ENCODE results near the gene HPN.

HPN gene

GRCh38 chr19:35104361-35104760 lies 62.8 kb downstream of the HPN start:
- no peak overlapping the region for H3K4me3 ChIP-seq (ENCODE audit: low read depth, low read length)
- TF ChIP-seq CTCF (IDR thresholded peaks at IDR 0.05; ENCODE audit: borderline replicate concordance, insufficient read depth, low read depth, low read length): no peak

- TF ChIP-seq CTCF (IDR thresholded peaks at IDR 0.05; ENCODE audit: borderline replicate concordance, insufficient read depth, low read depth, low read length): no peak
- no peak overlapping the region for H3K4me3 ChIP-seq (ENCODE audit: low read depth, low read length)
These were observed 63.5 kb downstream of the HPN start for GRCh38 chr19:35105047-35105410.

GRCh38 chr19:35105411-35106290 lies 64.1 kb downstream of the HPN start:
- no peak for TF ChIP-seq CTCF (IDR thresholded peaks at IDR 0.05; ENCODE audit: borderline replicate concordance, insufficient read depth, low read depth, low read length)
- no peak overlapping the region for H3K4me3 ChIP-seq (ENCODE audit: low read depth, low read length)

- no peak for TF ChIP-seq CTCF (IDR thresholded peaks at IDR 0.05; ENCODE audit: borderline replicate concordance, insufficient read depth, low read depth, low read length)
These were observed 64.7 kb downstream of the HPN start for GRCh38 chr19:35106291-35106583.

GRCh38 chr19:35106898-35107541 lies 65.5 kb downstream of the HPN start:
- H3K4me3 ChIP-seq (ENCODE audit: low read depth, low read length): no peak overlapping the region
- TF ChIP-seq CTCF (IDR thresholded peaks at IDR 0.05; ENCODE audit: borderline replicate concordance, insufficient read depth, low read depth, low read length): no peak

More at GRCh38 chr19:35106291-35106583, 64.7 kb downstream of the HPN start:
- H3K4me3 ChIP-seq (ENCODE audit: low read depth, low read length): no peak overlapping the region

- H3K4me3 ChIP-seq (ENCODE audit: low read depth, low read length): no peak overlapping the region
These were observed 66.0 kb downstream of the HPN start for GRCh38 chr19:35107545-35107944.

More at GRCh38 chr19:35107545-35107944, 66.0 kb downstream of the HPN start:
- no peak for TF ChIP-seq CTCF (IDR thresholded peaks at IDR 0.05; ENCODE audit: borderline replicate concordance, insufficient read depth, low read depth, low read length)
